ENCODE measurements around the gene HBEGF.

The HBEGF gene

DNA sequence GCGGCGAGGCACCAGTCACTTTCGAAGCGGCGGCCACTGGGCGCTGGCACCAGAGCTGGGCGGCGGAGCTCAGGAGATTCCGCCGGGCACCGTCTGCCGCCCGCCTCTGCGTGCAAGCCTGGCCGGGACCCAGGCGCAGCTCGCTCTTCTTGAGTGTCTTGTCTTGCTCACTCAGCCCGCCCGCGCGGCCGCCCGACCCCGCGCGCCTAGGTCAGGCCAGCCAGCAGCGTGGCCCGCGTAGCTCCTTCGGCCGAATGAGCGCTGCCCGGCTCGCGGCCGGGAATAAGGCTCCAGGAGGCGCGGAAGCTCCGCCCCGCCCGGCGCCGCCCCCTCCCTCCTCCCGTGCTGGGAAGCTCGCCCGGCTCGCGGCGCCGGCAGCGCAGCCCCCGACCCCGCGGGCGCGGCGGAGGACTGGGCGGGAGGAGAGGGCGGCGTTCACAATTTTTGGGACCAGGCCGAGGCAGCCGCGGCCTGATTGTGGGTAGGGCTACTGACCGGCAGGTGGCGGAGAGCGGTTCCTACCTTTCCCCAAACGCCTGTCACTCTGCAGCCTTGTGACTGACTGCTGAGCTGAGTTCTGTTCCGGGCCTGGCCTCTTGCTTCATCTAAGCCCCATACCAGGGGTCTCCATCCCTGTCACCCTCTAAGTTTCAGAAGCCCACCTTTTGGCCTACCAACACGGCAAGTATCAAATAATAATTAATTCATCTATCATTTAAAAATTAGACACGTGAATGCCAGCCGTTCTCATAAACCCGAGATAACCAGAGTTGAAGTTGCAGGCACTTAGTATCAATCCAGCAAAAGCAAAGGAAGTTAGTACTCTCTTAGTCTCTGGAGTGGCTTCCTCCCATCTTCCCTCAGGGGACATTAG, at the start of gene HBEGF:
HBEGF (minus strand) TSS at position 256 of the 874 bp plus-strand sequence. CDS start 275 bp downstream, outside the sequence.
- peak; percentile 28 for DNase-seq

- DNase-seq: no peak
These were observed 47.3 kb upstream of the HBEGF start for GRCh38 chr5:140393738-140394137.

GRCh38 chr5:140391732-140392131, 45.3 kb upstream of the HBEGF start:
- DNase-seq: no peak

DNA sequence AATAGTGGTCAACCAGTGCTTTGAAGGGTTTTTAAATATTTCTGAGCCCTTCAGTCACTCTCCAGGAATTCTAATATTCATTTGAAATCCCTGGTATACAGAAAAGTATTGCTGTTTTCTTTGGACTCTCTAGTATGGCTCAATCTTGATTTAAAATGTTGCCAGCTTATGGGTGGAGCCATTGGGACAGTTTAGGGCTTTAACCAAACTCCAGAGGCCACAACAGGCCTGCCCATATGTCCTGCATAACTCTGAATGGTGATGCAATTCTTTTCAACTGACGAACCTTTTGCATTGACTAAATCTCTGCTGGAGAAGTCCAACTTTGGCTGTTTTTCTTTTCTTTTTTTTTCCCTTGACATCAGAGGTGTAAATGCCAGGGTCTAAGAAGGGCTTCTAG, 44.9 kb upstream of the HBEGF start:
- DNase-seq: no peak

- DNase-seq: no peak
These were observed 41.6 kb upstream of the HBEGF start for GRCh38 chr5:140388052-140388451.

DNA sequence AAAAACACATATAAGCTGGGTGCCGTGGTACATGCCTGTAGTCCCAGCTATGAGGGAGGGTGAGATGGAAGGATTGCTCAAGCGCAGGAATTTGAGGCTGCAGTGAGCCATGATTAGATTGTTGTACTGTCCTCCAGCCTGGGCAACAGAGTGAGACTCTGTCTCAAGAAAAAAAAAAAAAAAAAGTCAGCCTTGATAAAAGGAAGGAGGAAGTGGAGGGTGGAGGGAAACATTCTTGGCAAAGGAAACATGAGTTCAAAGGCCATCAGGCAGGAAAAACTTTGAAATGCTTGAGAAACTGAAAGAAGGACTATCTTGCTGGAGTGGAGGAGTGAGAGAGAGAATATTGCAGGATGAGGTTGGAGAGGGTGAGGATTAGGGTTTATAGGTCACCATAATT, 36.9 kb upstream of the HBEGF start:
- DNase-seq: no peak

DNA sequence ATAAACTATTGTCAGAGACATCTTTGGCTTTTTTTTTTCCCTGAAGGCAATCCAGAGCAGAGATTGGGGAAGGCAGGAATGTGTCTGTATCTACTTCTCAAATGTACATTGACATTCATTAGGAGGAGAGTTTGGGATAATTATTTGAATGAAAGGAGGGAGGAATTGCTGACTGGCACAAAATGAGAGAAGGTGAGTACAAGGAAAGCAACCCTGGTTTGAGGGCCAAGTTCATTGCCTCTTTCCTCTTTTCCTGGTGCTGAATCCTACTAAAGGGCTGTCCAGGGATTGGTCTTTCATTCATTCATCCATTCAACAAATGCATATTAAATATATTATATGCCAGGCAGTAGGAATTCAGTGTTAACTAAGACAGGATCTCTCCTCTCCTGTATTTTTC, 36.5 kb upstream of the HBEGF start:
- no peak for DNase-seq

GRCh38 chr5:140381972-140382371, 35.6 kb upstream of the HBEGF start:
- no peak for DNase-seq

- no peak for DNase-seq
These were observed 34.9 kb upstream of the HBEGF start for GRCh38 chr5:140381351-140381750.

- DNase-seq: peak; percentile 17
These were observed 26.6 kb upstream of the HBEGF start for GRCh38 chr5:140372971-140373487.

GRCh38 chr5:140371356-140372151, 25.2 kb upstream of the HBEGF start:
- DNase-seq: no peak

GRCh38 chr5:140367256-140368013, 21.0 kb upstream of the HBEGF start:
- no peak for DNase-seq

- DNase-seq: no peak
These were observed 20.3 kb upstream of the HBEGF start for GRCh38 chr5:140366589-140367255.

- no peak for DNase-seq
These were observed 19.5 kb upstream of the HBEGF start for GRCh38 chr5:140365941-140366340.

- DNase-seq: no peak
These were observed 18.9 kb upstream of the HBEGF start for GRCh38 chr5:140365282-140365681.

- no peak for DNase-seq
These were observed 18.0 kb upstream of the HBEGF start for GRCh38 chr5:140364472-140364765.

DNA sequence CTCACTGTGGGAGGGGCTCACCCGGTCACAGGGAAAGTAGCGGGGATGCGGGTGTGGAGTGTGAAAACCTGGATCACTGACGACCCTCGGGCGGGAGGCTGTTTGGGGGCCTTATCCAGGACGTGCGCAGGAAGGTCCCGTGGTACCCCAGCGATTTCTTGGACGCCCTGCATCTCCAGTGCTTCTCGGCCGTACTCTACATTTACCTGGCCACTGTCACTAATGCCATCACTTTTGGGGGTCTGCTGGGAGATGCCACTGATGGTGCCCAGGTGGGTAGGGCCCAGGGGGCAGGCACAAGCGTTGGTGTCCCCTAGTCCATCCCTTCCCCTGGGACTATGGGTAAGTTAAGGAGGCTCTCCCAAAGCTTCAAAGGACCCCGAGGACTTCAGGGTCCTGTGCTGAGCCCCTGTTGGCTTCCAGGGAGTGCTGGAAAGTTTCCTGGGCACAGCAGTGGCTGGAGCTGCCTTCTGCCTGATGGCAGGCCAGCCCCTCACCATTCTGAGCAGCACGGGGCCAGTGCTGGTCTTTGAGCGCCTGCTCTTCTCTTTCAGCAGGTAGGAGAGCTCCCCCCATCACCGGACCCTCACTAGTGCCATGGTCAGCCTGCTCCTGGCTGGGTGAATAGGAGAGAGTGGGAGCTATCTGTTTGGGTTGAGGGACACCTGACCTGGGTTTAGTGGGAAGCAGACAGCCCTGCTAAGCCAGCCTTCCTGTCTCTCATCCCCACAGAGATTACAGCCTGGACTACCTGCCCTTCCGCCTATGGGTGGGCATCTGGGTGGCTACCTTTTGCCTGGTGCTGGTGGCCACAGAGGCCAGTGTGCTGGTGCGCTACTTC, 17.4 kb upstream of the HBEGF start:
- DNase-seq: no peak

- peak; percentile 23 for DNase-seq
These were observed 16.6 kb upstream of the HBEGF start for GRCh38 chr5:140362875-140363630.

GRCh38 chr5:140362311-140362710, 15.9 kb upstream of the HBEGF start:
- DNase-seq: no peak

GRCh38 chr5:140361901-140362300, 15.5 kb upstream of the HBEGF start:
- DNase-seq: no peak

Data from NCI-H1048 (cell line).